ENCODE data around the gene BMPR1A. TPM values are rescaled to one million over a fixed set of nuclear protein-coding genes. Genes with fewer than 3 reads are reported as not detected.

BMPR1A gene
- total and polyA plus RNA-seq, 9 of the 15 experiments (the other 6 are each of a cell fraction or from before 2014, with no cell fraction given) = 1.6 to 17.5 (median 9.1) TPM

DNA sequence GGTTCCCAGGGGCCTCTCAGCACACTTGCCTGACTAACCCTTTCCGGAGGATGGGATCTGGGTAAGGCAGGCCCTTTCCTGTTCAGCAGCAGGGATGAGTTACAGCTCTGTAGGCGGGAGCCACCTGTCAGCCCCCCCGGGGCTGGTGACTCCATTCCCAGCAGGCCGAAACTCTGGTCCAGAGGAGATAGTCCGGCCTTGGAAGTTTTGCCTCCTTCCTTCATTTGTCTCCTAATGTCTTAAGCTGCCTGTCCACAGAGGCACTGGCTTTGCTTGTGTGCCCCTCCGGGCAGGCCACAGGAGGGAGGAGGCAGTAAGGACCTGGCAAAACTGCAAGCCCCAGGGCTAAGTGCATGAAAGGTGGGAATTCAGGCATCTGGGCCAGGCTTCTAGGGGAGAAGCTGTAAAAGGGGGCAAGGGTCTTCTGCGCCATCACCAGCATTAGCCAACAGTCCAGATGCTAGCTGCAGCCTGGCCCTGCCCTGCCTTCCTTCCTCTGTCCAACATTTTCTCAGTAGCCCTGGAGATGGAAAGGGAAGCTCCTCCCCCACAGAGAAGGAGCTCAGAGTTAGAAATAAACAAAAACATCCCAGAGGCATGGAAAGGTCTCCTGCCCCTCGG is 213.1 kb downstream of the BMPR1A start:
- H3K36me3 ChIP-seq (ENCODE audit: control insufficient read depth, insufficient read depth, low read length) = no peaks in the 10 kb centered on the region
- FAIRE-seq = no peak
- ChIA-PET CTCF (ENCODE audit: low intra/inter-chr PET ratio) (no interaction called here), POLR2A (interaction anchor here (0.5 to 2.0 kb wide), 5 partner anchors 9 to 106 kb away, joined by 3 to 4 read pairs (median 4); no protein-coding TSS in a partner anchor)
- no peaks in the 10 kb centered on the region for H3K79me2 ChIP-seq (ENCODE audit: control insufficient read depth, insufficient read depth, low read length)
- no peaks in the 10 kb centered on the region for H4K20me1 ChIP-seq (replicated peaks; ENCODE audit: control insufficient read depth, insufficient read depth, low read length)
- no peaks in the 10 kb centered on the region for H3K9me3 ChIP-seq (replicated peaks; ENCODE audit: control insufficient read depth, insufficient read depth, low read depth, low read length)
- no peak overlapping the region for H3K27ac ChIP-seq (ENCODE audit: extremely low read depth, low read depth, low read length)
- peaks cover 9 to 22% of the 10 kb centered on the region in 2 experiments; a peak in 4 of 5 replicates for H3K4me1 ChIP-seq (replicated peaks in 1 of 2; ENCODE audit: control insufficient read depth in 2 of 2, insufficient read depth in 2 of 2, low read length in 2 of 2)
- H3K9ac ChIP-seq (ENCODE audit: insufficient read depth in 1 of 2, low read depth in 2 of 2, low read length in 2 of 2) = peak overlapping the region in 1 of 2 experiments; percentile 17; a peak in 1 of 4 replicates
- no peak overlapping the region for H3K4me2 ChIP-seq (ENCODE audit: insufficient read depth, low read length)
- BruUV-seq (replicated peaks) = no TSS peak
- intact Hi-C loops (cut with micrococcal nuclease) (no loop called here), in situ Hi-C loops (cut with MboI) (no loop called here)
- no peaks in the 10 kb centered on the region for H3K9me1 ChIP-seq (ENCODE audit: control insufficient read depth, insufficient read depth, low read length)
- 61% methylated on average over 7 of the region's 8 CpGs for whole genome bisulfite sequencing (ENCODE audit: insufficient coverage, low coverage, missing lambda C conversion rate)
- DNase-seq (ENCODE audit: extremely low read depth in 1 of 4, low spot score in 3 of 4) = no peak
- no peak for ATAC-seq
- no peaks in the 10 kb centered on the region for H3K27me3 ChIP-seq (ENCODE audit: control insufficient read depth in 2 of 2, insufficient read depth in 2 of 2, low read length in 2 of 2)
- no peak overlapping the region for H2AFZ ChIP-seq (ENCODE audit: low read depth, low read length)
- TF ChIP-seq LEF1 (IDR thresholded peaks at IDR 0.05) = no peak
- no peak for TF ChIP-seq TBP (optimal IDR thresholded peaks at IDR 0.05; ENCODE audit: low read depth, low read length)
- TF ChIP-seq CCAR2 (IDR thresholded peaks at IDR 0.05; ENCODE audit: low read depth, low read length) = no peak
- TF ChIP-seq HDGF (IDR thresholded peaks at IDR 0.05) = no peak
- TF ChIP-seq EZH2 (IDR thresholded peaks at IDR 0.05; ENCODE audit: borderline replicate concordance, low read depth, low read length) = no peak
- TF ChIP-seq, protein P1, sequence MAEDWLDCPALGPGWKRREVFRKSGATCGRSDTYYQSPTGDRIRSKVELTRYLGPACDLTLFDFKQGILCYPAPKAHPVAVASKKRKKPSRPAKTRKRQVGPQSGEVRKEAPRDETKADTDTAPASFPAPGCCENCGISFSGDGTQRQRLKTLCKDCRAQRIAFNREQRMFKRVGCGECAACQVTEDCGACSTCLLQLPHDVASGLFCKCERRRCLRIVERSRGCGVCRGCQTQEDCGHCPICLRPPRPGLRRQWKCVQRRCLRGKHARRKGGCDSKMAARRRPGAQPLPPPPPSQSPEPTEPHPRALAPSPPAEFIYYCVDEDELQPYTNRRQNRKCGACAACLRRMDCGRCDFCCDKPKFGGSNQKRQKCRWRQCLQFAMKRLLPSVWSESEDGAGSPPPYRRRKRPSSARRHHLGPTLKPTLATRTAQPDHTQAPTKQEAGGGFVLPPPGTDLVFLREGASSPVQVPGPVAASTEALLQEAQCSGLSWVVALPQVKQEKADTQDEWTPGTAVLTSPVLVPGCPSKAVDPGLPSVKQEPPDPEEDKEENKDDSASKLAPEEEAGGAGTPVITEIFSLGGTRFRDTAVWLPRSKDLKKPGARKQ (CRISPR knock-in tag; IDR thresholded peaks at IDR 0.05) = no peak
- TF ChIP-seq, protein P2, sequence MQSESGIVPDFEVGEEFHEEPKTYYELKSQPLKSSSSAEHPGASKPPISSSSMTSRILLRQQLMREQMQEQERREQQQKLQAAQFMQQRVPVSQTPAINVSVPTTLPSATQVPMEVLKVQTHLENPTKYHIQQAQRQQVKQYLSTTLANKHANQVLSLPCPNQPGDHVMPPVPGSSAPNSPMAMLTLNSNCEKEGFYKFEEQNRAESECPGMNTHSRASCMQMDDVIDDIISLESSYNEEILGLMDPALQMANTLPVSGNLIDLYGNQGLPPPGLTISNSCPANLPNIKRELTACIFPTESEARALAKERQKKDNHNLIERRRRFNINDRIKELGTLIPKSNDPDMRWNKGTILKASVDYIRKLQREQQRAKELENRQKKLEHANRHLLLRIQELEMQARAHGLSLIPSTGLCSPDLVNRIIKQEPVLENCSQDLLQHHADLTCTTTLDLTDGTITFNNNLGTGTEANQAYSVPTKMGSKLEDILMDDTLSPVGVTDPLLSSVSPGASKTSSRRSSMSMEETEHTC (IDR thresholded peaks at IDR 0.05) = no peak
- TF ChIP-seq TCF7 (IDR thresholded peaks at IDR 0.05; ENCODE audit: borderline replicate concordance) = no peak
- TF ChIP-seq PTTG1 (tag; IDR thresholded peaks at IDR 0.05; ENCODE audit: low read depth) = no peak
- TF ChIP-seq, protein P3, sequence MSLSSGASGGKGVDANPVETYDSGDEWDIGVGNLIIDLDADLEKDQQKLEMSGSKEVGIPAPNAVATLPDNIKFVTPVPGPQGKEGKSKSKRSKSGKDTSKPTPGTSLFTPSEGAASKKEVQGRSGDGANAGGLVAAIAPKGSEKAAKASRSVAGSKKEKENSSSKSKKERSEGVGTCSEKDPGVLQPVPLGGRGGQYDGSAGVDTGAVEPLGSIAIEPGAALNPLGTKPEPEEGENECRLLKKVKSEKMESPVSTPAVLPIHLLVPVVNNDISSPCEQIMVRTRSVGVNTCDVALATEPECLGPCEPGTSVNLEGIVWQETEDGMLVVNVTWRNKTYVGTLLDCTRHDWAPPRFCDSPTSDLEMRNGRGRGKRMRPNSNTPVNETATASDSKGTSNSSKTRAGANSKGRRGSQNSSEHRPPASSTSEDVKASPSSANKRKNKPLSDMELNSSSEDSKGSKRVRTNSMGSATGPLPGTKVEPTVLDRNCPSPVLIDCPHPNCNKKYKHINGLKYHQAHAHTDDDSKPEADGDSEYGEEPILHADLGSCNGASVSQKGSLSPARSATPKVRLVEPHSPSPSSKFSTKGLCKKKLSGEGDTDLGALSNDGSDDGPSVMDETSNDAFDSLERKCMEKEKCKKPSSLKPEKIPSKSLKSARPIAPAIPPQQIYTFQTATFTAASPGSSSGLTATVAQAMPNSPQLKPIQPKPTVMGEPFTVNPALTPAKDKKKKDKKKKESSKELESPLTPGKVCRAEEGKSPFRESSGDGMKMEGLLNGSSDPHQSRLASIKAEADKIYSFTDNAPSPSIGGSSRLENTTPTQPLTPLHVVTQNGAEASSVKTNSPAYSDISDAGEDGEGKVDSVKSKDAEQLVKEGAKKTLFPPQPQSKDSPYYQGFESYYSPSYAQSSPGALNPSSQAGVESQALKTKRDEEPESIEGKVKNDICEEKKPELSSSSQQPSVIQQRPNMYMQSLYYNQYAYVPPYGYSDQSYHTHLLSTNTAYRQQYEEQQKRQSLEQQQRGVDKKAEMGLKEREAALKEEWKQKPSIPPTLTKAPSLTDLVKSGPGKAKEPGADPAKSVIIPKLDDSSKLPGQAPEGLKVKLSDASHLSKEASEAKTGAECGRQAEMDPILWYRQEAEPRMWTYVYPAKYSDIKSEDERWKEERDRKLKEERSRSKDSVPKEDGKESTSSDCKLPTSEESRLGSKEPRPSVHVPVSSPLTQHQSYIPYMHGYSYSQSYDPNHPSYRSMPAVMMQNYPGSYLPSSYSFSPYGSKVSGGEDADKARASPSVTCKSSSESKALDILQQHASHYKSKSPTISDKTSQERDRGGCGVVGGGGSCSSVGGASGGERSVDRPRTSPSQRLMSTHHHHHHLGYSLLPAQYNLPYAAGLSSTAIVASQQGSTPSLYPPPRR (CRISPR knock-in tag; IDR thresholded peaks at IDR 0.05; ENCODE audit: borderline replicate concordance) = no peak
- no peak overlapping the region for H3K4me3 ChIP-seq

Data from K562 (cell line).